HG02973 (cell line): ENCODE results near the gene RGS6.
"Not testable (repeated sequence)": the region's sequence is repeated elsewhere in the genome, so short reads cannot be mapped to it uniquely, and the experiment has no call there.

Source experiments
- ATAC-seq: cut with Tn5 transposase; IDR thresholded peaks from one replicate; pipeline ENCODE4 v1.9.1; 2021; ENCODE audit warnings: moderate library complexity; ENCODE audit not compliant: unreplicated experiment

The RGS6 gene

DNA sequence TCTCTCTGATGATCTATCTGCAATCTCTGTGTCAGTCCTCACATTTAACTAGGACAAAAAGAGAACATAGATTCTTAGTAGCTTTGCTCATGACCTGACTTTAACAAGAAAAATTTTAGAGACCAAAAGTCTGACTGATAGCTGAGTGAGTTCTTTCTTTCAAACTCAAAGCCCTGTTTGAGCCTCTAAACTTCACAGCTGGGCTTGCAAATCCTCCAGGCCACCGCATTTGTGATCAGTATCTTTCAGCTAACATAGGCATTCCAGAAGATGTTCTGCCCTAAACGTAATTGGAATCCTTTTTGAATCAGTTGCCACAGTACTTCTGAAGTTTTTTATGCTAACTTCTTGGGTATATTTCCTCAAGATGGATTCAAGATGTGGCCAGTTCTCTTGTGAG, 502.6 kb downstream of the RGS6 start:
- no peak for ATAC-seq

DNA sequence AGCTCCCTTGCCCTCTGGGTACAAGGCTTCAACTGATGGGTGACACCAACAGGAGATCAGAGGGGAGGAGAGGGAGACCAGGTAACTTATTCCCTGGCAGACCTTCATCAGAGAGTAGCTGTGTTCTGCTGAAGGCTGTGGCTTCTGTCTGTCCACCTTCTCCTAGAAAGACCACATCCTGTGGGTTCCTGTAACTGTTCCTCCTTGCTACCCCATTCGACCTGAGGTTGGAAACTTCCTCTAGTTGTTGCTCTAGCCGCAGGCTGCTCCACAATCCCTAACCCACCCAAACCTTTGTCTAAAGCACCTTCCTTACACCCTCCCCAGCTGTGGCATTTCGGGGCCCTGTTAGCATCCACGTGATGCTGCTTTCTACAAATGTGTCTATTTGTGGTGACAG, 507.5 kb downstream of the RGS6 start:
- ATAC-seq, result no peak

DNA sequence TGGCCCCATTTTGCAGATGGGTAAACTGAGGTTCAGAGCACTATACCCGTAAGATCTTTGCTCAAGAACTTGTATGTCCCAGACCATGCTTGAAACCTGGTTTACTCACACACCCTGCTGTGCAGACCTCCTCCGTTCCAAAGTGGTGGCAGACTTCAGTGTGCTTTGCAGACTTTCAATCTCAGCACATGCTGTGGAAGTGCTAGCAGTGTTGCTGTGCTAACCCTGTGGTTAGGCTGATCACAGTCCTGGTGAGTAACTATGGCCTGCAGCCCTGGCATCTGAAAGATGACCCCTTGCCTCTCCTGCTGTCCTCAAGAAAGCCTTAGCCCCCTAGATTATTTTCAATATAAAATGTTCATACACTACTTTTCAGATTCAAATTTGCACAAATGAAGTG, 511.0 kb downstream of the RGS6 start:
- no peak for ATAC-seq

DNA sequence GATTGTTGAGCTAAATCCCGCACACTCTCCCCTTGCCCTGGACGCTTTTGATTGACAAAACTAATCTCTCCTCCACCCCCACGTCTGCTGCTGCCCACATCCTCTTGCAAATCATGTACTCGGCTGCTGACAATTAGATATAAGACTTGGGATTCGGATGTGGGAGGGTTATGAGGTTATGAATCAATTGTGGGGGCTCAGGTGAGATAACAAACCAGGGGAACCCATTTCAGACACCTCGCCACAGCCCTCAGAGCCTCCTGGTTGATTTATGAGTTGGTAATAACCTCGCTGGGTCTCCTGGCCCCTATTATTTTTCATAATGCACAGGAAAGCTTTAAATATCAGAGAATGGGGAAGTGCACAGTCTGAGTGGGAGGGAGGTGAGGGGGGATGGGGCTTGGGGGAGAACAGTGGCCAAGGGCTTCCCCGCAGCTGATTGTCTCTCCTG, 511.8 kb downstream of the RGS6 start:
- ATAC-seq, result no peak

DNA sequence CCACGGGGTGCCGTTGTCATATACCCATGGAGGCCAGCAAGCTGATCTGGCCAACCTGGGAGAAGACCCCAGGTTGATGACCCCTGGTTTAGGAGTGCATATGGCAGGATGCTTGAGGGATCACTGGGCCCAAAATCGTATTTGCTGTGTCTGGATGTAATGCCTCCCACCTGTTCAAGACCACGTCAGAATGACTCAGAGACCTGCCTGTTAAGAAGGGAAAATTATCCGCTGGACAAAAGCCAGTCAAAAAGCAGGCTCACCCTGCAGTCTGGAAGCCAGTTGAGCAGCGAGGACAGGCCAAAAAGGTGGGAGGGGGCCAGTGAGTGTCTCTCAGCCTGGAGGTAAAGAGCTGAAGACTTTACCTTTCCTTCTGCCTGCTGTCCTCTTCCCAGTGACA, 512.5 kb downstream of the RGS6 start:
- no peak for ATAC-seq

DNA sequence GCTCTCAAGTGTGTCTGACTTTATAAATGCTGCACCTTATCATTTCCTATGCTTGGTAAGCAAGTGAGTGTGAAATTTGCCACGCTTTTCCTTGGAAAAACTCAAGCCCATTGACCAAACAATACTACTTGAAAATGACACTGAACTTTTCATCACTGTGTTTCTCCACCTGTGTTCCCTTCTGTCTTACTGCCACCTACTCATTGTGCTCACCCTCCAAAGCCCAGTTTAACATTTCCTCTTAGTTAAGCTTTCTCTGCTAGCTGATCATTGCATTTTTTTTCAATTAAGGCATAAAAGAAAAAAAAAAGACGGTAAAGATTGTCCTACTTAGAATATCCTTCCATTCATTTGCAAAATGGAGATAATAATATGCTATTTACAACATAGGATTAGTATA, 516.0 kb downstream of the RGS6 start:
- ATAC-seq, result no peak

DNA sequence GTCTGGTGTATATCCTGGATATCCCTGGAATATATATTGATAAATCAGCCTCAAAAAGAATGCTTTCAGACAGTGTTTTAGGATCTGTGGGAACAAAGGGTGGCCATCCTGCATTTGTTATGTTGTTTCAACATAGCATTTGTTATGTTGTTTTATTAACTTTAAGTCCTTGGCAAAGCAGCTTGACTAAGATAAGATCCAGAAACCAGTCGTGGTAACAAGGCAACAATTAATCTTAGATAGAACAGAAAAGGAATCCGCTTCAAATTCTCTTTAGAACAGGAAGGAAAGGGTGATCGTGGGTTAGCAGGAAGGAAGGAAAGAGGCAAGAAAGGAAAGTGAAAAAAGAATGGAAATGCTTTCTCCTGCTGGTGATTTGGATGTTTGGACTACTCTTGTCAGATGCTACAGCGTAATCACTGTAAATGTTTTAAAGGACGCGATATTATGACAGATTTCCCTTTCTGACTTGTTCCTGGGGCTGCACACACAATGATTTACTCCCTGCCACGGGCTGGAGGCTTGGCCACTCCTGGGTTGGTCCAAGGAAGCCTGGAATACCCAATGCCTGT, 518.3 kb downstream of the RGS6 start:
- no peak for ATAC-seq

DNA sequence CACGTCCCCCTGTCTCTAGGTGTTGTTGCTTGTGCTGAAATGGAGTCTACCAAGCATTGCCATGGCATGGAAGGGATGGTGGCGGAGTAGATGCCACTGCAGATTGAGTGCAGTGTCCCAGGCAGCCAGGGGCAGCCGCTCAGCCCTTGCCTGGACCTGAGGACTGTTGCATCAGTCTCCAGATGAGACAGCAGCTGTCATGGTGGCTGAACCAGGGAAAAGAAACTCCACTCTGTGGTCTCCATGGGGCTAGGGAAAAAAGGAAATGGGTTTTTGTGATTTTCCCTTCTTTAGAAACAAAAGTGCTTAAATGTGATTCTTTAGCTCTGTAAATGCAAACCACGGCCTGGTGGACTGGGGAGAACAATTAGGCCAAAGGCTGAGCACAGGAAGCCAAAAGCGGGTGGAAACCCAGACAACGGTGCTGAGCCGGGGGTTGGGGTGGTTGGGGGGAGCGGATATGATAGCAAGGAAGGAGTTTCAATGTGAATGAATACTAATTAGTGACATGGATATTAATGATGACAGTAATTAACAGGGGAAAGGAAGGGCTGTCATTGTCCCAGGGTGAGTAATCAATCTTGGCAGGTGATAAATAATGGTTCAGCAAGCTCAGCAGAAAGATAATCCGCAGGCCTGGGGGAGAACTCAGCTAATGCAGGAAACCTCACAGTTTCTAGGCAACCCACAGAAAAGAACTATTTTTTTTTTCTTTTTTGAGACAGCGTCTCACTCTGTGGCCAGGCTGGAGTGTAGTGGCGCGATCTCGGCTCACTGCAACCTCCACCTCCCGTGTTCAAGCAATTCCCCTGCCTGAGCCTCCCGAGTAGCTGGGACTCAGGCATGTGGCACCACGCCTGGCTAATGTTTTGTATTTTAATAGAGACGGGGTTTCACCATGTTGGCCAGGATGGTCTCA, 519.1 kb downstream of the RGS6 start:
- ATAC-seq, result peak; percentile 54

DNA sequence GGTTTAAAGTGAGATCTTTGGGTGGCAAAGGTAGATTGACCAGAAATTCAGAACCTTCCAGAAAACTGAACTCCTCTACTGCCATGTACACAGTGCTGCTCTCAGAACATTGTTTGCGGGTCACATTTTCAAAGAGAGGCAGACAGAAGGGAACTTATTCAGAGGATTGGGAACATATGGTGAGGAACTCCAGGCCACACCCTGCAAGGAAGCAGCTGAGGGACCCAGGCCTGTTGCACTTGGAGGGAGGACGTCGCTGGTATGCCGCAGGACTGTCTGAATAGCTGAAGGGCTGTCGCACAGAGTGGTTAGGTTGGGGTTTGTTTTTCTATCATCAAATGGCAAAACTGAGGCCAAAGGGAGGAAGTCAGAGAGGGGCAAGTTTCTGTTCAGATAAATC, 520.5 kb downstream of the RGS6 start:
- ATAC-seq, result no peak

DNA sequence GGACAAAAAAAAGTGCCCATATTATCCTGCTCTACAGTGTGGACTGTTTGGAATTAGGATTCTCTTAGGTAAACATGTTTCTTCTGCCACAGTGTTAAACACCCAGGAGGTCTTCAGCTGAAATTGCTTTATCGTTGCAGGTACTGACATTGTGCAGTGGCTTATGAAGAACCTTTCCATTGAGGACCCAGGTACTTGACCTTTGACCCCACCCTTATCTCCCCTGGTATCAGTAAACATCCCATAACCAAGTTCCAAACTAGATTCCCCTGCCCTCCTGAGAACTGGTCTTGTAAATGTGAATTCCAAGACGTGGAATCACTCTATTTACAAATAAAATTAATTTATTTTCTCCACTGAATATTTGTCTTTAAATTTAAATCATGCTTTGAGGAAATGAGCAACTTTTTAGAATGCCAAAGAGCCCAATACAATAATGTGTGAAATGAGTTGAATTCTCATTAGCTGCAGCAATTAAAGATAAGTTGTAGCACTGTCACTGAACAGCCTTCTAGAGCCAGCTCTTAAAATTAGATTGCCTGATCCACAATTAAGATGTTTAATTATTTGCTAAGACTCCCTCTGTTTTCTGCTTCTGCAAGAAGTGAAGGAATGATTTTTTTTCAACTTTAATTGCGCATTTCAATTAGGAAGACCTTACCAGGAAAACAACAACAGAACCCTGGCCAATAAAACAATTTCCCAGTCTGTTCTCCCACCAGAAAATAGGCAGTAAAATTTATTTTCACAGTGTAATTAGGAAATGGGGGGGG, 522.3 kb downstream of the RGS6 start:
- ATAC-seq, result no peak

DNA sequence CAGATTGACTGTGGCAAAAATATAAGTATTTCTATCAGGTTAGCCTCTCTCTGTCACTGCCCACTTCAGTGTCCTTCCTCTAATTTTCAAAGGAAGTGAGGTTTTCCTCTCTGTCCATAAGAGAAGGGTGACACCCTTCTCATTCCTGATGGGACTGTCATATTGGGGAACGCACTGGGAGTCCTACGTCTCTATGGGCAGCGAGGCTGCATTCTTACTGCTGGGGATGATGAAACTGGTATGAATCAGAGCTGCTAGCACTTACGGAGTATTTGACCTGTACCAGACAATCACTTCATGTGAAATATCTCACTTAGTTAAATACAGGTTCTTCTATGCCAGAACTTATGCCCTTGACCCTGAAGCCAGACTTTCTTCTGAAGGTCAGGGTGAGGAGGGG, 525.4 kb downstream of the RGS6 start:
- ATAC-seq, result no peak

DNA sequence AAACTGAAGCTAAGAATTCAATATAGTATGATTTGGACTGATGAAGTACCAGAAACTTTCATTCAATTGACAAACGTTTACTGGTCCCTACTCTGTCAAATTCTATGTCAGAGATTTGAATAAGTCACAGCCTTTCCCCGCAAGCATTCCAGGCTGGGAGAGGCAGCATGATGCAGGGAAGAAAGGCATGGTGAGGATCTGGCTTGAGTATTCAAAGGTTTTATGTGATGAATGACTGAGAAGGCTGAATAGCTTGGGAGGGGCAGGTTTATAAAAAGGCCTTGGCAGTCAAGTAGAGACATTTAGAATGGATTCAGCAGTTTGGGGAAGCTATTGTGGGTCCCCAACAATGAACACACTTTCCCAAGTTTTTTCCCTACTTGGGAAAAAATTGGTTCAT, 529.8 kb downstream of the RGS6 start:
- ATAC-seq, result no peak

DNA sequence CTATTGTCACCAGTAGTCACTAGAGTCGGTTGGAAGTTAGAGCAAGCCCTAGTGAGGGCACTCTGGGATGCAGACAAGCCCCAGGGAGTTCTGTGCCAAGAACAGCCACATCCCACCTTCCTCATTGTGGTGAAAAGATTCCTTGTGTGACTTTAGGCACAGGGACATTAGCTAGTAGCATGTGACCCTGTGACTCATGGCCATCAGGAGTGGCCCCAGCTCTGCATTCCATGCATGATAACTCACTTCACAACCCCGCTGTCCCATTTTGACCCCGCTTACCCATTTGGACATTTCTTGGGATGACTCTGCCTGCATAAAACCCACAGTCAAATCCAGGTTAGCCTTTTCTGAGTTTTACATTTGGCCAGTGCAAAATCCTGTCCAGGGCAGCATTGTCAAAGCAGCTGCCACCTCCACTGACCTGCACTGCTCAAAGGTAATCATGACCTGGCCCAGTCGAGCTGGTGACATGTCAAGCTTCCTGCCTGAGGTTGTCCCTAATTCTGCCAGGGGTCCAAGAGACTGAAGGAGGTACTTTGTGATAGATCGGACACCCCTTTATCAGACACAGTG, 531.1 kb downstream of the RGS6 start:
- no peak for ATAC-seq

DNA sequence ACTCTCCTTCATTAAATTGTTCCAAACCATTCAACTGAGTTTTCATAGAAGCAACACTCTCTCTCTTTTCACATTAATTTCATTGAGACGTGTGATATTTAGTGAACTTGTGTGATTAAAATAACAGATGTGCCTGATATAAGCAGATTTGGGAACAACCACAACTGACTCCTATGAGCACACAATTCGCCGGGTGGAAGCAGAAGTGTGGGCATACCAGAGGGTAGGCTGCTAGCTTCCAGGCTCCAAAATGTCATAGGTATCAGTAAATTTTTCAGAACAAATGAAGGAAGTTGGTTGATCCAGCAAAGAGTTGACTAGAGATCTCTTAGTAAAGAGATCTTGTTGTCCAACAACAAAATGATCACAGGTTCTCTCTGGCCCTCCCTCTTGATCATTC, 532.0 kb downstream of the RGS6 start:
- ATAC-seq, result no peak

DNA sequence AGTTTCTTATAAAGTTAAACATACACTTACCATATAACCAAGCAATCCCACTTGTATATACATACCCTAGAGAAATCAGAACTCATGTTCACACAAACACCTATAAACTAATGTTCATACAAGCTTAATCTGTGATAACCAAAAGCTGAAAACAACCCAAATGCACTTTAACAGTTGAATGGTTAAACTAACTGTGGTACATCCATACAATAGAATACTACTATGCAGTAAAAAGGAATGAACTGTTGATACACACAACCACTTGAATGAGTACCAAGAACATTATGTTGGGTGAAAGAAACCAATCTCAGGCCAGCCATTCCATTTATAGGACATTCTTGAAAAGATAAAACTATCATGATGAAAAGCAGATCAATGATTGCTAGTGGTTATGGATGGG, 534.1 kb downstream of the RGS6 start:
- no peak for ATAC-seq

DNA sequence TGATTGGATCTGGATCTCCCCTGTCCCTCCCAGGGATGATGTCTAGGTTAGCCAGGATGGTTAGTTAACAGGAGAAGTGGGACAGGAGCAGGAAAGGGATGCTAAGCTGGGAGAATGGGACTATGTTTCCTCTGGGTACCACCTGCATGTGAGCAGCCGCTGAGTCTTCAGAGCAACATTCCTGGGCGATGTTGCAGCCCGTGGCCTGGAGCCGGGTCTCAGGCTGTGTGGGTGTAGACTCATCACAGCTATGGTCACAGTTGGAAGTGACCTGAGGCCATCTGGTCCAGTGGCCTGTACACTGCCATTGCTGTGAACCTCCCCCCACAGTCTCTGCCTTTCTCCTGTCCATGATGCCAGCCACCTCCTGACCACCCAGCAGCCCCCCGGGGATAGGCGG, 539.1 kb downstream of the RGS6 start:
- ATAC-seq, result no peak

DNA sequence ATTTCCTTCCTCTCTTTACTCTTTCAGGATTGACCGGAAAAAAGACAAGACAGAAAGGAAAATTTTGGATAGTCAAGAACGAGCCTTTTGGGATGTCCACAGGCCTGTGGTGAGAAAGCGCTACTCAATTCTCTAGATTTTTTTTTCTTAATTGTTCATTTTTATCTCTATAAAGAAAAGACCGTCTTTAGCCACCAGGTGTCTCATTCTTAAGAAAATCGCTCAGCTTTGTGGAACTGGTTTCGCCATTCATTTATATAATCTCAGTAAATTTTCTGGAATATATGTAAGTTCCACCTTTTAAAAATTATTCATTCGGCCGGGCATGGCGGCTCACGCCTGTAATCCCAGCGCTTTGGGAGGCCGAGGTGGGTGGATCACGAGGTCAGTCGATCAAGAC, 540.6 kb downstream of the RGS6 start:
- no peak for ATAC-seq

DNA sequence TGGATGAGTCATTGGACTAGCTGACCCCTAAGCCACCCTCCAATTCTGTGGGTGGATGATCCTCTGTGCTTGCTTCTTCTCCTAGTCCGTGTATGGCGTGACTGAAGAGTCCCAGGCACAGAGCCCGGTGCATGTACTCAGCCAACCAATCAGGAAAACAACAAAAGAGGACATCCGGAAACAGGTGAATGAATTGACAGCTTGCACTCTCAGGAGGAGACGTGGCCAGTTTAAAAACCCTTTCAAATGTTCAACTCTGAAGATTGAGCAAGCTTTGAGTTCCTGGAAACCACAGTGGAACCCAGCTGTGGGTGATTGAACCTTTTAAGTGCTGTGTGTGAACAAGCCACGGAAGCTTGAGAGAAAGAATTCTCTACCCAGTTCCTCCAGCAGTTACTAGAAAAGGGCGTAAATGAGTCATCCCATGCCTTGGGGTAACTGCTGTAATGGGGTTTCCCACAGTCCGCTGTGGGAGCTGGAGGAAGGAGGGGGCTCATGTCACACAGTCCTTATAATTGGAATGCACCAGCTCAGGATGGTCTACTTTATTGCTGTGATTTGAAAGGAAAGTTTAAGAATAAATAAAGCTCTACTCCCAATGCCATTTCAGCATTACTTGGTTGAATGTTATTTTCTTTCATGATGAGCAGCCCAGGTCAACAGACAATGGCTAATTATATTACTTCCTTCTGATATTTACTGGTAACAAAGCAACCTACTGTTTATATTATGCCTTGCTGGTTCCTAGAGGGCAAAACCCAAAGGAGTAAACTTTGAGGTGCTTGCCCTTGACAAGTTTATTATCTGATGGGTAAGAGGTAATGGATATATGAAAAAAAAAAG, 544.6 kb downstream of the RGS6 start:
- ATAC-seq, result peak; percentile 82

DNA sequence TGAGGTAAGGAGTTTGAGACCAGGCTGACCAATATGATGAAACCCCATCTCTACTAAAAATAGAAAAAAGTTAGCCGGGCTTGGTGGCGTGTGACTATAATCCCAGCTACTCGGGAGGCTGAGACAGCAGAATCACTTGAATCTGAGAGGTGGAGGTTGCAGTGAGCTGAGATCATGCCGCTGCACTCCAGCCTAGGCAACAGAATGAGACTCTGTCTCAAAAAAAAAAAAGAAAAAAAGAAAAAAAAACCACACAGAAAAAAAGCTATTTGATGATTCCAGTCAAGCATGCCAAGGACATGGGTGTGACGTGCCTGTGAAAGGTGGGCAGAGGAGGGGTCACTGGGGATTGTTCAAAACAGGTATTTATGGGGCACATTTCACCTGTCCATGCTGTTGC, 545.3 kb downstream of the RGS6 start:
- not testable (repeated sequence) for ATAC-seq

DNA sequence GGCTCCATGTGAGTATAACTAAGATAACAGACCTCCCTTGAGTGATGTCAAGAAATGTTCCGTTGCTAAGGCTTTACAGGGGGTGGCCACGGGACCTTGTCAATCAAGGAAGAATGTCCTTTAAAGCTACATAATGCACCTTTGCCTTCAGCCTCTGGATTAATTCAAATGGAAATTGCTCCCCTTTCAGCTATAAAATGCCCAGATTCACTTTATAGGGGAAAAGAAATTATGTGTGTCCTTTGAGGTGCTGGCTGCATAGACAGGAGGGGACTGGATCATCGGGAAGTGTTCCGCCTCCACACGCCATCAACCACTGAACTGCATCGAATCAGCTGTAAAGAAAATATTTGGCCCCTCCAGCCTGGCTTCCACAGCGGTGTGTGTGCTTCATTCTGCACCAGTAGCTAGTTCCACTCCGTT, 546.3 kb downstream of the RGS6 start:
- ATAC-seq, result no peak
